Stimulated activated CD8-positive, alpha-beta memory T cell treated with anti-CD3 and anti-CD28 coated beads, Interleukin-15, amount 100 ng/mL, for 4 hours (primary cell): ENCODE measurements around the gene KRT2.

Source experiments
- DNase-seq, 2 donors: peaks; one replicate each; pipeline ENCODE4 v3.0.0-alpha.2; 2020; ENCODE audit warnings: low read depth in 2 of 2

KRT2 gene

DNA sequence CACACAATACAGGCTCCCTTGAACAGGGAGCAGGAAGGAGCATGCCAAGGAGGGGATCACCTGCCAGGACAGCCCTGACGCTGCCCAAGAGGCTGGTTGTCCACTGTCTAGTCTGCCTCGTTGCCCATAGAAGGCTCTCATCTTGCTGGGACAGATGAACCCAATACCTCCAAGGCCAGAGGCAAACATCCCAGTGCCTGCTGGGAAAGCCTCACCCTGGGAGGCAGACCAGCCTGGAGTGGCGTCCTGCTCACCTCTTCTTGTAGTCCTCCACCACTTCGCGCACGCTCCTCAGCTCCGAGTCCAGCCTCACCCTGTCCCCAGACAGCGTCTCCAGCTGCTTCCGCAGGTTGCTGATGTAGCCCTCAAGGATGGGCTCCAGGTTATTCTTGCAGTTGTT is 36.1 kb downstream of the KRT2 start:
- no peak for DNase-seq

- DNase-seq, result peak in 1 of 2 donors; percentile 35
Measured at GRCh38 chr12:52615208-52615868, 36.7 kb downstream of the KRT2 start.

DNA sequence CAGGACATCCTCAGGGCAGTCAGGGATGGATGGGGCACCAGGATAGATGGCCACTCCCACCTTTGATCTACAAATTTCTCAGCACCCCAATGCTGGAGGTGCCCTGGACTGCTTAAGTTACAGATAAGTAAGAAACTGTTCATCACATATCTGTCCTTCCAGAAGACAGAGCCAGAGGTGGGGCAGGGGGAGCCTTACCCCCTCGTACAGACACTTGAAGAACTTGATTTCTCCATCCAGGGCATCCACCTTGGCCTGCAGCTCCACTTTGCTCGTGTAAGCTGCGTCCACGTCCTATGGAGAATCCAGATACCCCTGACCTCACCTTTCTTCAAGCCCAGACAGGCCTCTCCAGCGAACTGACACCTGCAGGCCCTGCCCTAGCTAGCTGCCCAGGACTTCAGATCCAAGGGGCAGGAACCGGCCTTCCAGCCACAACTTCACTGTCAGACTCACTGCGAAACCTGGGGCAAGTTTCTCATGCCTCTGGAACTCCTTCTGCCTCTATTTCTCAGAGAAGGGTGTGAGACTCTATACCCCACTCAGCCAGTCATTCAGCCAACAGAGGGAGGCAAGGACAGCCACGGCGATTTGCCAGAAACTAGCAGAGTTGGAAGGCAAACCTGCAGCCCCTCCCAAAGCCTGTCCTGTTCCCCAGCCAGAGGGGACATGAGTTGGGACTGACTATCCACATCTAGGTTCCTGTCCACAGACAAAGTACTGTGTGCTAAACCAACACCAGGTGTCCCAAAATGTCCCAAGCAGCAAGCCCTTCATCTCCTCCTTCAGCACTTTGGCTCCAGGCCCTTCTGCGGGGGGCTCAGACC is 37.4 kb downstream of the KRT2 start:
- DNase-seq, result no peak

GRCh38 chr12:52613384-52614030 is 38.5 kb downstream of the KRT2 start:
- DNase-seq, result no peak

DNA sequence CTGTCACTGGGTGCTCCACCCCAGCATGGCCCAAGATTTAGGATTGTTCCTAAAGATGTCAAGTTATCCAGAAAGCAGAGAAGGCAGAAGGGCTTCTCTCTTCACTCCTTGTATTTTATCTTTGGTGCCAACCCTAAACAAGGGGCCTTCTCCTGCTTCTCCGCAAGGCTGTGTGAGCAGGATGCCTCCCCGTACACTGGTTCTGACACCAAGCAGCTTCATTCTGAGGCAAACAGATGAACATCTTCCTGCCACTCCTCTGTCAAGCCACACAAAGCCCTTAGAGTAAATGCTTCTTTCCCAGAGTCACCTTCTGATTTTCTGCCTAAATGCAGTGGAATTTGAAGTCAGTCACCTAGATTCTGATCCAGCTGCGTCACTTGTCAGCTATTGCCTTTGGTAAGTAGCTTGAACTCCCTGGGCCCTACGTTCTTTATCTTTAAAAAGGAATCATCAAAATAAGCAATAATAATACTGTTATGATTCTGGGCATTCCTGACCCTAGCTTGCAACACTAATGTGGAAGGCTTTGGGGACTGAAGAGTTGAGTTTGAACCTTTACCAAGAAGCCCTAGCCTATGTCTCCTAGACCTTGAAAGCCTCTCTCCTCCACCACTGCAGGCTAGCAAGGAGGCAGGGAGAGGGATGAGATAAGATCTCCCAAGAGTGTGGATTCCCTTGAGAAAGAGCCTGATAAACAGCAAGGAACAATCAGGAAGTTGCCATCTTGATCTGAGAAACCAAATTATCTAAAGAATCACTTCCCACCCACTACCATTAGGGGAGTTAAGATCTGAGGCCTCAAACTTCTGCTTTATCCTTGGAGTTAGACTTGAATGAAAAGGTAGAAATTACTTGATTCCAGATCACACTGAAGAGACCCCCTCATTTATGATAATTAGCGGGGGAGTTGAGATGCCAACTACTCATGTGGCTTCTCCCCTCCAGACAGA is 39.3 kb downstream of the KRT2 start:
- DNase-seq, result no peak

- no peak for DNase-seq
Measured at GRCh38 chr12:52611080-52611468, 40.9 kb downstream of the KRT2 start.

DNA sequence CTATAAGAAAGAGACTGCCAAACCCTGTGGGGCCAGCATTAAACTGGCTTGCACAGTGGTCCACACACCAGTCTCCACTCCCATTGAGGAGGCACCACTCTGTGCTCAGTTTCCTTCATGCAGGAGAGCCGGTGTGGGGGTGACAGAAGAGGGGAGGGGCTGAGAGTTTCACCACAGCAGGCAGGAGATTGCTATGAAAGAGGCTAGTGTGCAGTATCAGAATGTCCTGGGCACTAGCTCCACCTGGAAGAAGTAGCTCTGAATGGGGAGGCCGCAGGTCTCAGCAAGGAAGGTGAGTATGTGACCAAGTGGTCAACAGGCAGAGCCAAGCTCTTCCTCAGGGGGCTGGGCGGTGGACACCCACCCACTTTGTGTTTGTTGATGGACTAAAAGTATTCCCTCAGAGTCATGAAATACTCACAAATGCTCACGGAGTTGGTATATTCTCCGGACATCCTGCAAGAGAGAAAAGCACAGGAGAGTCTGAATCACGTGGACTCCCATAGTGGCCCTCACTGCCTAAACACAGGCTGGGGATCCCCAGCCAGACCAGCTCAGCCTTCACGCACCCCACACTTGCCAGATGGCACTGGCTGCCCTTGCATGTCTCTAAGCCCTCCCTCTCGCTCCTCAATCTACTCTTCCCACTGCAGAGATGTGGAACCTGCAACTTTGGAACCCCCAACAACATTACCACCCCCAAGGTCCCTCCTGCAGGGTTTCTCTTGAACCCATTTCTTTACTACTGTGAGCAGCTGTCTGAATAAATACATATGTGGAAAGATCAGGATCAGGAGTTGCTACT is 43.0 kb downstream of the KRT2 start:
- DNase-seq, result no peak

GRCh38 chr12:52608161-52608560 is 43.9 kb downstream of the KRT2 start:
- DNase-seq, result no peak

DNA sequence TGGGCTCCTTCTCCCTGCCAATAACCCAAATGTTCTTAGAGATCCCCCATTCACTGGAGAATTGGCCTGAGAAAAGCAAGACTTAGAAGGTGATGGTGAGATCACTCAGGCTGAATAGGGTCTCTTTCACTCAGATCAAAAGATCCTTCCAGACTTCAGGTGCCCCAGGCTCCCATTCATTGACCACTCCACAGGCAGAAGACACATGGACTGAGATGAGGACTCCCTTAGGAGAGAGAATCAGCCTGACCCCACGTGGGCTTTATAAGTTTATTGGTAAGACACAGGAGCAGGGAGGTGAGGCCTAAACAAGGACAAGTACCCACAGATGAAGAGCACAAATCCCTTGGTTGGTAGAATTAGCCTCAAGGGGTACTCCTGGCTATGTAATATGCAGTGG is 44.7 kb downstream of the KRT2 start:
- no peak for DNase-seq

DNA sequence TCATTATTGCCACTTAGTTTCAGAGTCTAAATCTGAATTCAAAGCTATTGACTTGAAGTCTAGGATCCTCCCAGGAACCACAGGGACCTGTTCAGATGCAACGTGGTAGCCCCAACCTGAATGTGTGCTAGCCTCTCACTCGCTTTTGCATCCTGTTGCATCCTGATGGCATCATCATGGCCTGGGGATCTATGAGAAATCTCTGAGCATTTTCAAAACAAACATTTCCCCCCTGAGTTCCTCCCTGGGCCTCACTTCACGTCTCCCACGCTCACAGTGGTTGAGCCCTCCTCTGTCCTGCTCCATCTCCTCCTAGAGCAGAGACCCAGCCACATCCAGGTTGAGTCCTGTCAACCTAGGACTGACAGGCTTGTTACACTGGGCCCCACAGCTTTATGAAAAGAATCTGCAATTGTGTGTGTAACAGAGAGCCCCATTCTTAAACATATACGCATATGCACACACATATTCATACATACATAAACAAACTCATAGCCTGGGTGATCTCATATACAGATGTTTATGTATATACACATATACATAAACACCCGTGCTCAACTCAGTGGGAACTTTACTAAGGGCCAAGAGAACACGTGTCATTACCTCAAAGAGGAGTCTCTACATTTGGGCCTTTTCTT is 45.3 kb downstream of the KRT2 start:
- no peak for DNase-seq

- no peak for DNase-seq
Measured at GRCh38 chr12:52606096-52606495, 45.9 kb downstream of the KRT2 start.

DNA sequence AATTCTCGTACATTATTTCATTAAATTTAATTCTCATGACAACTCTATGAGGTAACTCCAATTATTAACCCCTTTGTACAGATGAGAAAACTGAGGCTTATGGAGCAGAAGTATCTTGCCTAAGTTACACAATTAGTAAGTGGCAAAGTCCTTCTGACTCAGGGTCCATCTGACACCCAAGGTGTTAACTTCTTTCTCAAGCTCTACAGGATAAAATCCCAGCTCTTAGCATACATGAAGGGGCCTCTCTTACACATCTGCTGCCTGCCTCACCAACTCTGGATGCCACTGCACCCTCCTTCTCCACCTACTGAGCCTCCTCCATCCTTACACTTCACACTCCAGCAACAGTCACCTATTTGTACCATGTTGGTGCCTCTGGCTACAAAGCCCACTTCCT is 46.5 kb downstream of the KRT2 start:
- no peak for DNase-seq

DNA sequence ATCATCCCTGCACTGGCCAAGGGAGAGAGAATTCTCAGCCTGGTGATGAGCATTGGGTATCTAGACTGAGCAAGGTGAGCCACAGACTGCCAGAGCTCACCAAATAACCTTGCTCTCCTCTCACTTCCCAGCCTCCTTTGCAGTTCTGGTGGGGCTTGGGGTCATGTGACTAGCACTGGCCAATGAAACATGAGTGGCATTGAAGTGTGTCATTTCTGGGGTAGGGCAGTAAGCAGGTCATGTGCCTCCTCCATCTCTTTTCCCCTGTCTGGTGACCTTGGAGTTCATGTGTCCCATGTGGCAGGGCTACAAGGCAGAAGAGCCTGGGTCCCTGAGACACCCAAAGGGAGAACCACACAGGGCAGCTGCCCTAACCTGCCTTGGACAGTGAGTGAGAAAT is 47.2 kb downstream of the KRT2 start:
- DNase-seq, result no peak

DNA sequence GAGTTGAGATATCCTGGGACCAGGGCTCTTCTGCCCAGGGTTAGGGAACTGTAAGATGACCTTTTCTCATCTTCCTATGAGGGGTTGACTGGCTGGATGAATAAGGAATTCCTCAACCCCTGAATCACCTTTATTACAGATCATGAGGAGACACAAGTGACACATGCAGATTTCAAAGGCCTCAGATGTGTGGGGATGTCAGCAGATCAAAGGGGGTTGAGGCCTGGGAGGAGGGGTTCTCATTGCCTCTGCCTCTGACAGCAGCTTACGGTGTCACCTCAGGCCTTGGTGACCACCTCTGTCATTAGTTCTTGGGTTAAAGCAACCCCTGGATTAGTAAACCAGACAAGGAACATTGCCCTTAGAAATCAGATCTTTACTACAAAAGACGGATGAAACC is 48.7 kb downstream of the KRT2 start:
- DNase-seq, result peak in 1 of 2 donors; percentile 32

- DNase-seq, result no peak
Measured at GRCh38 chr12:52602552-52602951, 49.5 kb downstream of the KRT2 start.

GRCh38 chr12:52601671-52602070 is 50.3 kb downstream of the KRT2 start:
- DNase-seq, result no peak

GRCh38 chr12:52600941-52601481 is 51.0 kb downstream of the KRT2 start, which contains the start of gene KRT72:
TSS of gene KRT72 (minus strand) at chr12:52601463. CDS start at chr12:52601452, 11 bp downstream.
- DNase-seq, result no peak

DNA sequence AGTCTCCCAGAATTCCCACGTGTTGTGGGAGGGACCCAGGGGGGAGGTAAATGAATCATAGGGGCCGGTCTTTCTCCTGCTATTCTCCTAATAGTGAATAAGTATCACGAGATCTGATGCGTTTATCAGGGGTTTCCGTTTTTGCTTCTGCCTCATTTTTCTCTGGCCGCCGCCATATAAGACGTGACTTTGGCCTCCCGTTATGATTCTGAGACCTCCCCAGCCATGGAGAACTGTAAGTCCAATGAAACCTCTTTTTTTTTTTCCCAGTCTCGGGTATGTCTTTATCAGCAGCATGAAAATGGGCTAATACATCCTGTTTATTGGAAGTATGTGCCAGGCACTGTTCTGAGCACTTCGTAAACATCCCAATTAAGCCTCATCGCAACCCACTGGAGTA is 51.5 kb downstream of the KRT2 start:
- no peak for DNase-seq

GRCh38 chr12:52600071-52600470 is 51.9 kb downstream of the KRT2 start:
- DNase-seq, result no peak

DNA sequence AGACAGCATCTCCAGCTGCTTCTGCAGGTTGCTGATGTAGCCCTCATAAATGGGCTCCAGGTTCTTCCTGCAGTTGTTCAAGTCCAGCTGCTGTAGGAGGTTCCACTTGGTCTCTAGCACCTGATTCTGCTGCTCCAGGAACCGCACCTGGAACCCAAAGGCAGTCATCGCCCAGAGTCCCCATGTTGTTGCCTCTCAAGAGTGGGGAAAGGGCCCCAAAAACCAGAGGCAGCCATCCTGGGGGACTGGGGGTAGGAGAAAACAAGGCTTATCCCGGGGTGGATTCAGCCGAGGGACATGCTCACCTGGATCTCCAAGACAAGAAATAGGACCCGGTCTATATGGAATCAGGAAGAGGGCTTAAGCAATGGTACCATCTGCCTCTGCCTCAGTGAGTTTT is 53.0 kb downstream of the KRT2 start:
- no peak for DNase-seq
